Loucy (cell line): ENCODE results near the gene MYO7B.

Source experiments
- H2AFZ ChIP-seq: fragments of 200-600 bp; sonication (generic); 2 replicates; pipeline ENCODE4 v1.6.0; 2016; ENCODE audit warnings: antibody characterized with exemption, mild to moderate bottlenecking, low read length, moderate library complexity
- H3F3A ChIP-seq: fragments of 200-600 bp; 2 replicates; pipeline ENCODE4 v1.6.0; 2016; ENCODE audit warnings: antibody characterized with exemption, low read depth, mild to moderate bottlenecking
- H3K27me3 ChIP-seq: fragments of 200-600 bp; sonication (generic); 2 replicates; pipeline ENCODE4 v1.6.1; 2014; ENCODE audit warnings: low read length, mild to moderate bottlenecking; ENCODE audit not compliant: insufficient read depth, poor library complexity, severe bottlenecking
- H3K36me3 ChIP-seq: fragments of 200-600 bp; sonication (generic); 2 replicates; pipeline ENCODE4 v1.6.1; 2016; ENCODE audit warnings: low read length; ENCODE audit not compliant: insufficient read depth
- H3K4me1 ChIP-seq: fragments of 200-600 bp; sonication (generic); 2 replicates; pipeline ENCODE4 v1.5.1; 2014; ENCODE audit warnings: low read length, mild to moderate bottlenecking; ENCODE audit not compliant: insufficient read depth, poor library complexity, severe bottlenecking
- H3K4me2 ChIP-seq: fragments of 200-600 bp; sonication (generic); 2 replicates; pipeline ENCODE4 v1.6.0; 2014; ENCODE audit warnings: antibody characterized with exemption, low read length, low read depth, mild to moderate bottlenecking; ENCODE audit not compliant: poor library complexity, severe bottlenecking
- H3K4me3 ChIP-seq: fragments of 200-600 bp; sonication (generic); 2 replicates; pipeline ENCODE4 v1.5.1; 2014; ENCODE audit warnings: low read length, mild to moderate bottlenecking, mixed read lengths; ENCODE audit not compliant: poor library complexity, severe bottlenecking
- H3K79me2 ChIP-seq: fragments of 200-600 bp; sonication (generic); 2 replicates; pipeline ENCODE4 v1.6.1; 2014; ENCODE audit warnings: low read length; ENCODE audit not compliant: insufficient read depth
- H3K9ac ChIP-seq: fragments of 200-600 bp; sonication (generic); 2 replicates; pipeline ENCODE4 v1.6.0; 2014; ENCODE audit warnings: mild to moderate bottlenecking, low read depth, low read length, moderate library complexity; ENCODE audit not compliant: poor library complexity, severe bottlenecking
- H3K9me2 ChIP-seq: fragments of 200-600 bp; sonication (generic); replicated peaks from 2 replicates; pipeline ENCODE4 v1.6.1; 2016; ENCODE audit warnings: low read depth, low read length, mixed read lengths
- H3K9me3 ChIP-seq: fragments of 200-600 bp; sonication (generic); 2 replicates; pipeline ENCODE4 v1.6.1; 2014; ENCODE audit warnings: mild to moderate bottlenecking, antibody characterized with exemption, low read length, low read depth; ENCODE audit not compliant: insufficient read depth
- H4K20me1 ChIP-seq: fragments of 200-600 bp; sonication (generic); 2 replicates; pipeline ENCODE4 v1.6.0; 2014; ENCODE audit warnings: antibody characterized with exemption, low read length, mild to moderate bottlenecking; ENCODE audit not compliant: insufficient read depth, poor library complexity, severe bottlenecking
- CTCF ChIP-seq: fragments of 200-600 bp; sonication (generic); conservative IDR thresholded peaks from 2 replicates; pipeline ENCODE4 v1.5.1; 2014; ENCODE audit warnings: mild to moderate bottlenecking, antibody characterized with exemption, low read length
- EZH2phosphoT487 ChIP-seq: fragments of 200-600 bp; IDR thresholded peaks from 2 replicates; pipeline ENCODE4 v1.6.1; 2018; ENCODE audit warnings: antibody characterized with exemption, mild to moderate bottlenecking, moderate library complexity, borderline replicate concordance

Gene MYO7B

GRCh38 chr2:127675331-127676261, 140.1 kb downstream of the MYO7B start, which contains the start of gene LIMS2:
Gene LIMS2, minus strand, starts transcription at chr2:127675530. Its CDS starts 506 bp downstream, at chr2:127675024.
- no peaks in the 10 kb centered on the region for H4K20me1 ChIP-seq
- H3K36me3 ChIP-seq = no peaks in the 10 kb centered on the region
- H3K9me3 ChIP-seq = no peaks in the 10 kb centered on the region
- H3K79me2 ChIP-seq = no peaks in the 10 kb centered on the region
- no peak for TF ChIP-seq EZH2phosphoT487
- TF ChIP-seq CTCF = no peak
- no peak within 1 kb of the TSS for H3K9ac ChIP-seq
- no peaks in the 10 kb centered on the region for H3F3A ChIP-seq
- H3K27me3 ChIP-seq = no peaks in the 10 kb centered on the region
- H3K4me2 ChIP-seq = no peak within 1 kb of the TSS
- H3K4me1 ChIP-seq = no peaks in the 10 kb centered on the region
- H2AFZ ChIP-seq = no peak within 1 kb of the TSS
- H3K9me2 ChIP-seq = no peaks in the 10 kb centered on the region
- H3K4me3 ChIP-seq = no peak within 1 kb of the TSS

- no peaks in the 10 kb centered on the region for H3F3A ChIP-seq
- TF ChIP-seq EZH2phosphoT487 (no peak), CTCF (no peak)
- H2AFZ ChIP-seq = no peak overlapping the region
- H4K20me1 ChIP-seq = no peaks in the 10 kb centered on the region
- H3K4me3 ChIP-seq = no peak overlapping the region
- no peak overlapping the region for H3K4me2 ChIP-seq
- no peaks in the 10 kb centered on the region for H3K4me1 ChIP-seq
- no peaks in the 10 kb centered on the region for H3K36me3 ChIP-seq
- H3K79me2 ChIP-seq = no peaks in the 10 kb centered on the region
- no peak overlapping the region for H3K9ac ChIP-seq
- no peaks in the 10 kb centered on the region for H3K27me3 ChIP-seq
- H3K9me3 ChIP-seq = no peaks in the 10 kb centered on the region
- H3K9me2 ChIP-seq = no peaks in the 10 kb centered on the region
Measured at GRCh38 chr2:127676906-127677305, 141.4 kb downstream of the MYO7B start.

GRCh38 chr2:127678531-127678930, 143.0 kb downstream of the MYO7B start:
- TF ChIP-seq EZH2phosphoT487 (no peak), CTCF (no peak)
- Histone ChIP-seq H3K4me3 (no peak overlapping the region), H3F3A (no peaks in the 10 kb centered on the region), H3K9me3 (no peaks in the 10 kb centered on the region), H3K79me2 (no peaks in the 10 kb centered on the region), H3K36me3 (no peaks in the 10 kb centered on the region), H3K27me3 (no peaks in the 10 kb centered on the region), H3K4me2 (no peak overlapping the region), H4K20me1 (no peaks in the 10 kb centered on the region), H2AFZ (no peak overlapping the region), H3K9ac (no peak overlapping the region), H3K9me2 (no peaks in the 10 kb centered on the region), H3K4me1 (no peaks in the 10 kb centered on the region)
